ENCODE results near the gene RIC1. TPM values are rescaled to one million over a fixed set of nuclear protein-coding genes. Genes with fewer than 3 reads are reported as not detected.

RIC1 gene
- total and polyA plus RNA-seq, 2 of the 13 experiments (the other 11 are each of a cell fraction or from before 2014, with no cell fraction given), result 18.2 to 19.0 TPM

GRCh38 chr9:5779705-5780218, 150.9 kb downstream of the RIC1 start (continued):
- TF ChIP-seq THRA (CRISPR knock-in tag; IDR thresholded peaks at IDR 0.05; ENCODE audit: borderline replicate concordance) (peak; percentile 98), TBX2 (CRISPR knock-in tag; IDR thresholded peaks at IDR 0.05; ENCODE audit: borderline replicate concordance) (peak; percentile 68; the same call in 1 of the 2 replicates), POGZ (CRISPR knock-in tag; IDR thresholded peaks at IDR 0.05) (peak; percentile 64; the same call in 1 of the 2 replicates), ZNF205 (CRISPR knock-in tag; IDR thresholded peaks at IDR 0.05) (0 out of 2 replicates have a peak, but pooled peaks have one; percentile 38), PAXIP1 (CRISPR knock-in tag; conservative IDR thresholded peaks at IDR 0.05) (peak; percentile 81), MEIS1 (CRISPR knock-in tag; IDR thresholded peaks at IDR 0.05; ENCODE audit: borderline replicate concordance) (0 out of 2 replicates have a peak, but pooled peaks have one; percentile 36), SP5 (CRISPR knock-in tag; IDR thresholded peaks at IDR 0.05; ENCODE audit: borderline replicate concordance, low read depth) (peak; percentile 93), FOXO4 (CRISPR knock-in tag; conservative IDR thresholded peaks at IDR 0.05) (0 out of 2 replicates have a peak, but pooled peaks have one; percentile 15), PPARG (CRISPR knock-in tag; conservative IDR thresholded peaks at IDR 0.05) (0 out of 2 replicates have a peak, but pooled peaks have one; percentile 18), ZNF350 (CRISPR knock-in tag; IDR thresholded peaks at IDR 0.05; ENCODE audit: borderline replicate concordance, low read depth) (peak; percentile 32; the same call in 1 of the 2 replicates), BORCS8-MEF2B (CRISPR knock-in tag; IDR thresholded peaks at IDR 0.05) (peak; percentile 53; the same call in 1 of the 2 replicates), DR1 (CRISPR knock-in tag; IDR thresholded peaks at IDR 0.05) (peak; percentile 70), FOXK1 (CRISPR knock-in tag; IDR thresholded peaks at IDR 0.05; ENCODE audit: borderline replicate concordance, low read depth) (0 out of 2 replicates have a peak, but pooled peaks have one; percentile 34), PHF21A (CRISPR knock-in tag; IDR thresholded peaks at IDR 0.05) (peak; percentile 68; the same call in 1 of the 2 replicates), ZNF580 (CRISPR knock-in tag; IDR thresholded peaks at IDR 0.05; ENCODE audit: borderline replicate concordance, low read depth) (0 out of 2 replicates have a peak, but pooled peaks have one; percentile 31), CBX5 (CRISPR knock-in tag; IDR thresholded peaks at IDR 0.05; ENCODE audit: borderline replicate concordance) (peak; percentile 49; the same call in 1 of the 2 replicates), ZNF740 (CRISPR knock-in tag; IDR thresholded peaks at IDR 0.05) (peak; percentile 36; the same call in 1 of the 2 replicates), NCOR1 (IDR thresholded peaks at IDR 0.05; ENCODE audit: borderline replicate concordance, low read length) (peak; percentile 62; the same call in 1 of the 2 replicates), BCL6 (CRISPR knock-in tag; IDR thresholded peaks at IDR 0.05) (0 out of 2 replicates have a peak, but pooled peaks have one; percentile 20), REPIN1 (CRISPR knock-in tag; IDR thresholded peaks at IDR 0.05; ENCODE audit: borderline replicate concordance, low read depth) (peak; percentile 23; the same call in 1 of the 2 replicates)
